DMS53 treated with DMSO at 0.1 percent for 48 hours (cell line): ENCODE results near the gene PRAMEF7.
"Not testable (repeated sequence)": the region's sequence is repeated elsewhere in the genome, so short reads cannot be mapped to it uniquely, and the experiment has no call there.

Experiments
- DNase-seq: peaks from one replicate; lab custom pipeline; 2025; ENCODE audit not compliant: unreplicated experiment; lab: John Stamatoyannopoulos, UW

PRAMEF7 gene

DNA sequence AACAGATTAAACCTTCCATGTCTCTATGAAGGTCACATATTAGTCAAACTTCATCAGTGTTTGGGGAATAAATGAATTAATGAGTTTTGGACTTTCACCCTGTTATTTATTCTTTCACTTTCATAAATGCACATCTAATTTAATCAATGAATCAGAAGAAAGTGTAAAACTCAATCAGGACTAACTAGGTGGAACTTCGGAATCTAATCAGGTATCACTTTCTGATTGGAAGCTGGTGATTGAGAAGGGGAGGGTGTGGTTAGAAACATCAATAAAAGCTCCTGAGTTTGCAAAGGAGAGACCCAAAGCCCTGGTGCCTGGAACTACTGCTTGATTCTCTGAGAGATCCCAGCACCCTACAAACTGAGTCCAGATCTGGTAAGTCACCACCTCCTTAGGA is at the start of gene PRAMEF7:
PRAMEF7 (plus strand) TSS at position 301 of the 400 bp plus-strand sequence. CDS start 1,083 bp downstream, outside the sequence.
- not testable (repeated sequence) for DNase-seq

DNA sequence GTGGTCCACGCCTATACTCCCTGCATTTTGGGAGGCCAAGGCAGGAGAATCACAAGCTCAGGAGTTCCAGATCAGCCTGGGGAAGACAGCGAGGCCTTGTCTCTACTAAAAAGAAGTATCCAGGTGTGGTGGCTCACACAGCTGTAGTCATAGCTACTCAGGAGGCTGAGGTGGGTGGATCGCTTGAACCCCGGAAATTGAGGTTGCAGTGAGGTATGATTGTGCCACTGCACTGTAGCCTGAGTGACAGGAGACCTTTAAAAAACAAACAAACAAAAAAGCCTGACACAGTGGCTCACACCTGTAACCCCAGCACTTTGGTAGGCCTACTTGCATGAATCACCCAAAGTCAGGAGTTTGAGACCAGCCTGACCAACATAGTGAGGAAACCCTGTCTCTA is 38.0 kb upstream of the PRAMEF7 start:
- DNase-seq = not testable (repeated sequence)

DNA sequence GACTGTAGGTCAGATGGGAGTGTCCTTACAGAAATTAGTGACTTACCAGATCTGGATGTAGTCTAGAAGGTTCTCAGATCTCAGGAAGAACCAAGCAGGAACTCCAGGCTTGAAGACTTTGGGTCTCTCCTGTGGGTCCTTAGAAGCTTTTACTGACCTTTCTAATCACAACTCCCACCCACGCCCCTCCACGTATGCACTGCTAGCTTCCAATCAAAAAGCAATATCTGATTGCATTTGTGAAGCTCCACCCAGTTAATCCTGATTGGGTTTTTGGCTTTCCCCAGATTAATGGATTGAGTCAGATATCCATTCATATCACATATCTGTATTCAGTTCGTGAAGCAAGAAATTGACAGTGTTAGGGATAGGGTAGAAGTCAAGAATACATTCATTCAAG is 30.3 kb upstream of the PRAMEF7 start, which contains the start of gene PRAMEF4:
PRAMEF4 (minus strand) TSS at position 101 of the 400 bp plus-strand sequence. CDS start 2,807 bp downstream, outside the sequence.
- not testable (repeated sequence) for DNase-seq

DNA sequence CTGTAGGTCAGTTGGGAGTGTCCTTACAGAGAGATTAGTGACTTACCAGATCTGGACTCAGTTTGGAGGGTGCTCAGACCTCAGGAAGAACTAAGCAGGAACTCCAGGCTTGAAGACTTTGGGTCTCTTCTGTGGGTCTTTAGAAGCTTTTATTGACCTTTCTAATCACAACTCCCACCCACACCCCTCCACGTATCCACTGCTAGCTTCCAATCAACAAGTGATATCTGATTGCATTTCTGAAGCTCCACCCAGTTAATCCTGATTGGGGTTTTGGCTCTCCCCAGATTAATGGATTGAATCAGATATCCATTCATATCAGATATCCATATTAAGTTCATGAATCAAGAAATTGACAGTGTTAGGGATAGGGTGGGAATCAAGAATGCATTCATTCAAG is 18.2 kb upstream of the PRAMEF7 start, which contains the start of gene PRAMEF10:
PRAMEF10 (minus strand) TSS at position 101 of the 400 bp plus-strand sequence. CDS start 2,423 bp downstream, outside the sequence.
- not testable (repeated sequence) for DNase-seq

GRCh38 chr1:12899186-12899585 is 17.2 kb upstream of the PRAMEF7 start:
- not testable (repeated sequence) for DNase-seq

GRCh38 chr1:12903793-12904572 is 12.4 kb upstream of the PRAMEF7 start:
- not testable (repeated sequence) for DNase-seq

DNA sequence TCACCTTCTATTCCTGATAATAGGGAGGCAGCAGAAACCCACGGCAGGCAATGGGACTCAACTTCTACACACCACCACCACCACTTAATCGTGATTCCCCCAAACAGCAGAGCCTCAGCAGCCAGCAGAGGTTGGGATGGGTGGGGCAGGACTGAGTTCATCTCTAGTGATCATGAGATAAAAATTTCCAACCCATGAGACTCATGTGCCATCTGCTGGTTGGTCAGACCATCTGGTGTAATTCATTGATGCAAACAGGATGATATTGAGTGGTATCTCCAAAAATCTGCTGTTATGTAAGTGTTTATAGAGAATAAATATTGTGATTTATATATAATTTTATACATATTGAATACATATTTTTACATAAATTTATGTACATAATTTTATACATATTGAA is 5.3 kb downstream of the PRAMEF7 start:
- DNase-seq = not testable (repeated sequence)

DNA sequence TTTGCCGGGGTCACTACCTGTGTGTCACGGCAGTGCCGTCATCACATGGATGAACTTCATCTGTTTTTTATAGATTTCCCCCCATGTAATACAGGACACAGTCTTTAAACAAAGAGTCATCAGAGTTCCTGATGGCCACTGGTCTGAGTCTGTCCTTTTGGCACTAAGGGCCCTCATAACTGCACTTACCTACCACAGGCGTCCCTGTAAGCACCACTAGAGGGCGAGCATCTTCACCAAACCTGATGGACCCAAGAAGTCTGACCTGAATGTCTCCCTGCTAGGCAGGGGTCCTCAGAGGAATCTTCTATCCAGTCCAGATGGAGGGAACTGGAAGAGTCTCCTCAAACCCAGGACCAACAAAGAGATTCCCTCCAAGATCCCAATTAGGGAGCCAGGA is 8.0 kb downstream of the PRAMEF7 start:
- DNase-seq = not testable (repeated sequence)

DNA sequence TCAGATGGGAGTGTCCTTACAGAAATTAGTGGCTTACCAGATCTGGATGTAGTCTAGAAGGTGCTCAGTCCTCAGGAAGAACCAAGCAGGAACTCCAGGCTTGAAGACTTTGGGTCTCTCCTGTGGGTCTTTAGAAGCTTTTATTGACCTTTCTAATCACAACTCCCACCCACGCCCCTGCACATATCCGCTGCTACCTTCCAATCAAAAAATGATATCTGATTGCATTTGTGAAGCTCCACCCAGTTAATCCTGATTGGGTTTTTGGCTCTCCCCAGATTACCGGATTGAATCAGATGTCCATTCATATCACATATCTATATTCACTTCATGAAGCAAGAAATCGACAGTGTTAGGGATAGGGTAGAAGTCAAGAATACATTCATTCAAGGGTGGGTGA is 31.1 kb downstream of the PRAMEF7 start, which contains the start of gene PRAMEF6:
PRAMEF6 (minus strand) TSS at position 101 of the 400 bp plus-strand sequence. CDS start 5,062 bp downstream, outside the sequence.
- not testable (repeated sequence) for DNase-seq
